ENCODE measurements around the gene CCSER1.

The CCSER1 gene

GRCh38 chr4:90786602-90787001 lies 659.4 kb downstream of the CCSER1 start:
- H3K9me3 Mint-ChIP-seq, result no peaks in the 10 kb centered on the region
- no peak for DNase-seq
- no peaks in the 10 kb centered on the region for H3K4me1 Mint-ChIP-seq
- no peaks in the 10 kb centered on the region for H3K36me3 Mint-ChIP-seq (ENCODE audit: low read depth)
- no peak overlapping the region for H3K27ac Mint-ChIP-seq
- no peaks in the 10 kb centered on the region for H3K27me3 Mint-ChIP-seq (ENCODE audit: low read depth, poor library complexity)
- H3K4me3 Mint-ChIP-seq, result no peak overlapping the region
- no peak for TF ChIP-seq CTCF (IDR thresholded peaks at IDR 0.05)

- Mint-ChIP-seq H3K36me3 (ENCODE audit: low read depth) (no peaks in the 10 kb centered on the region), H3K27ac (no peak overlapping the region), H3K9me3 (peaks cover 21% of the 10 kb centered on the region), H3K27me3 (ENCODE audit: low read depth, poor library complexity) (no peaks in the 10 kb centered on the region), H3K4me3 (no peak overlapping the region), H3K4me1 (no peaks in the 10 kb centered on the region)
- no peak for TF ChIP-seq CTCF (IDR thresholded peaks at IDR 0.05)
- DNase-seq, result no peak
Measured at GRCh38 chr4:90792696-90793095, 665.5 kb downstream of the CCSER1 start.

GRCh38 chr4:90798948-90799347 lies 671.8 kb downstream of the CCSER1 start:
- H3K27ac Mint-ChIP-seq, result no peak overlapping the region
- TF ChIP-seq CTCF (IDR thresholded peaks at IDR 0.05), result no peak
- peaks cover 49% of the 10 kb centered on the region for H3K9me3 Mint-ChIP-seq
- H3K4me1 Mint-ChIP-seq, result no peaks in the 10 kb centered on the region
- DNase-seq, result no peak
- no peaks in the 10 kb centered on the region for H3K36me3 Mint-ChIP-seq (ENCODE audit: low read depth)
- no peaks in the 10 kb centered on the region for H3K27me3 Mint-ChIP-seq (ENCODE audit: low read depth, poor library complexity)
- no peak overlapping the region for H3K4me3 Mint-ChIP-seq

- no peak overlapping the region for H3K4me3 Mint-ChIP-seq
- no peak for DNase-seq
- H3K27me3 Mint-ChIP-seq (ENCODE audit: low read depth, poor library complexity), result no peaks in the 10 kb centered on the region
Measured at GRCh38 chr4:90799895-90800294, 672.7 kb downstream of the CCSER1 start.

GRCh38 chr4:90815569-90815968 lies 688.4 kb downstream of the CCSER1 start:
- H3K9me3 Mint-ChIP-seq, result peaks cover 27% of the 10 kb centered on the region
- no peaks in the 10 kb centered on the region for H3K4me1 Mint-ChIP-seq
- no peak overlapping the region for H3K27ac Mint-ChIP-seq
- no peak for DNase-seq
- H3K4me3 Mint-ChIP-seq, result no peak overlapping the region
- H3K36me3 Mint-ChIP-seq (ENCODE audit: low read depth), result no peaks in the 10 kb centered on the region
- no peak for TF ChIP-seq CTCF (IDR thresholded peaks at IDR 0.05)
- H3K27me3 Mint-ChIP-seq (ENCODE audit: low read depth, poor library complexity), result no peaks in the 10 kb centered on the region

More at GRCh38 chr4:90799895-90800294, 672.7 kb downstream of the CCSER1 start:
- TF ChIP-seq CTCF (IDR thresholded peaks at IDR 0.05), result no peak
- Mint-ChIP-seq H3K9me3 (peaks cover 51% of the 10 kb centered on the region), H3K27ac (peak overlapping the region; percentile 59), H3K36me3 (ENCODE audit: low read depth) (no peaks in the 10 kb centered on the region), H3K4me1 (no peaks in the 10 kb centered on the region)

GRCh38 chr4:90816754-90817153 lies 689.6 kb downstream of the CCSER1 start:
- H3K27ac Mint-ChIP-seq, result no peak overlapping the region
- H3K9me3 Mint-ChIP-seq, result peaks cover 27% of the 10 kb centered on the region
- no peaks in the 10 kb centered on the region for H3K36me3 Mint-ChIP-seq (ENCODE audit: low read depth)
- no peak overlapping the region for H3K4me3 Mint-ChIP-seq
- H3K27me3 Mint-ChIP-seq (ENCODE audit: low read depth, poor library complexity), result peaks cover 4% of the 10 kb centered on the region
- no peak for DNase-seq
- no peaks in the 10 kb centered on the region for H3K4me1 Mint-ChIP-seq
- TF ChIP-seq CTCF (IDR thresholded peaks at IDR 0.05), result no peak

Data from nephron progenitor cell (in vitro differentiated cells).